HepG2 (cell line): ENCODE results near the gene OTX1. TPM values are rescaled to one million over a fixed set of nuclear protein-coding genes. Genes with fewer than 3 reads are reported as not detected.

ENCODE experiments used
- ATAC-seq: fragments of 200-7000 bp; cut with Tn5 transposase; 3 replicates; pipeline ENCODE4 v1.9.1; 2020; ENCODE audit warnings: mild to moderate bottlenecking, moderate library complexity
- BruUV-seq: library from RNA; stranded (reverse); fragments of 400-500 nt; replicated peaks from 2 replicates; lab custom pipeline; 2021; lab: Mats Ljungman, UMichigan
- CTCF ChIA-PET: fragments of 300-600 bp; formaldehyde crosslinking; extraction: SDS; loops from one replicate; lab custom pipeline; 2021; ENCODE audit warnings: low total read pairs, inconsistent platforms, low intra/inter-chr PET ratio; lab: Yijun Ruan, JAX
- POLR2A ChIA-PET: fragments of 350-600 bp; sonication (Branson Sonifier 250); formaldehyde crosslinking; loops from one replicate; lab custom pipeline; 2020; ENCODE audit warnings: antibody characterized with exemption, inconsistent platforms; lab: Yijun Ruan, JAX
- DNase-seq: peaks from one replicate; pipeline ENCODE4 v3.0.0-alpha.2; 2015; ENCODE audit warnings: low spot score
- FAIRE-seq: peaks from 3 replicates; lab custom pipeline; 2011; peaks lifted over from hg19 to GRCh38; lab: Jason Lieb, UNC
- H2AFZ ChIP-seq: one replicate; pipeline ENCODE4 v1.6.1; 2011; ENCODE audit warnings: low read length, inconsistent platforms
- H3K27ac ChIP-seq: fragments of 300-600 bp; 3 replicates; pipeline ENCODE4 v1.8.0; 2011; ENCODE audit warnings: mixed run types, mild to moderate bottlenecking, mixed read lengths, low read length, inconsistent platforms; ENCODE audit not compliant: insufficient read depth; ENCODE audit errors: extremely low read length
- H3K27me3 ChIP-seq, 2 experiments: fragments of 200-600 bp in 1 of 2; 2 replicates in 1 of 2; 3 replicates in 1 of 2; pipeline versions ENCODE4 v1.6.0 to v1.8.0; 2011; ENCODE audit warnings: low read length in 2 of 2, mild to moderate bottlenecking in 2 of 2, moderate library complexity in 2 of 2, inconsistent platforms in 1 of 2; ENCODE audit not compliant: insufficient read depth in 2 of 2, control insufficient read depth in 1 of 2
- H3K36me3 ChIP-seq, 2 experiments: fragments of 200-600 bp in 1 of 2; replicated peaks in 1 of 2; 2 replicates in 1 of 2; 3 replicates in 1 of 2; pipeline versions ENCODE4 v1.5.1 to v1.8.0; 2011; ENCODE audit warnings: low read length in 2 of 2, inconsistent platforms in 1 of 2; ENCODE audit not compliant: insufficient read depth in 2 of 2, control insufficient read depth in 1 of 2
- H3K4me1 ChIP-seq: 2 replicates; pipeline ENCODE4 v1.5.1; 2012; ENCODE audit warnings: low read length, inconsistent platforms; ENCODE audit not compliant: insufficient read depth
- H3K4me2 ChIP-seq: 2 replicates; pipeline ENCODE4 v1.6.0; 2011; ENCODE audit warnings: low read depth, low read length, inconsistent platforms
- H3K4me3 ChIP-seq, 3 experiments: fragments of 200-600 bp in 1 of 3; sonication (generic), shearing (Covaris generic) in 1 of 3; replicated peaks in 1 of 3; 2 replicates each; pipeline ENCODE4 v1.5.1; 2011 to 2016; ENCODE audit warnings: low read length in 3 of 3, inconsistent platforms in 2 of 3, low read depth in 2 of 3, mild to moderate bottlenecking in 2 of 3, control low read depth in 1 of 3, mixed read lengths in 1 of 3; ENCODE audit not compliant: insufficient read depth in 1 of 3
- H3K79me2 ChIP-seq: one replicate; pipeline ENCODE4 v1.6.1; 2011; ENCODE audit warnings: low read length, inconsistent platforms; ENCODE audit not compliant: insufficient read depth
- H3K9ac ChIP-seq: 2 replicates; pipeline ENCODE4 v1.6.0; 2011; ENCODE audit warnings: mild to moderate bottlenecking, low read depth, low read length, inconsistent platforms; ENCODE audit not compliant: insufficient read depth
- H3K9me3 ChIP-seq: 2 replicates; pipeline ENCODE4 v1.5.1; 2012; ENCODE audit warnings: mild to moderate bottlenecking, low read length
- H4K20me1 ChIP-seq: 2 replicates; pipeline ENCODE4 v1.6.0; 2011; ENCODE audit warnings: inconsistent platforms, mild to moderate bottlenecking, low read length, moderate library complexity; ENCODE audit not compliant: insufficient read depth
- ARNTL ChIP-seq: sonication (generic); formaldehyde crosslinking; IDR thresholded peaks from 2 replicates; pipeline ENCODE4 v1.4.0; 2020; ENCODE audit warnings: mild to moderate bottlenecking, missing genetic modification reagents
- ATF2 ChIP-seq: sonication (generic); formaldehyde crosslinking; IDR thresholded peaks from 2 replicates; pipeline ENCODE4 v1.4.0; 2020; ENCODE audit warnings: missing genetic modification reagents
- CHCHD3 ChIP-seq: sonication (generic); formaldehyde crosslinking; IDR thresholded peaks from 2 replicates; pipeline ENCODE4 v1.8.0; 2022; ENCODE audit warnings: mild to moderate bottlenecking, missing genetic modification reagents, moderate library complexity
- CHD2 ChIP-seq: IDR thresholded peaks from 2 replicates; pipeline ENCODE4 v1.6.1; 2011; ENCODE audit warnings: low read depth, low read length, improper control_type of control experiment
- PTBP1 ChIP-seq: fragments of 200-400 bp; formaldehyde crosslinking; IDR thresholded peaks from 2 replicates; pipeline ENCODE4 v1.6.1; 2018; ENCODE audit warnings: low read length, low read depth; ENCODE audit not compliant: poor library complexity, severe bottlenecking
- RELA ChIP-seq: sonication (generic); formaldehyde crosslinking; IDR thresholded peaks from 2 replicates; pipeline ENCODE4 v1.4.0; 2020; ENCODE audit warnings: missing genetic modification reagents
- SPEN ChIP-seq: sonication (generic); formaldehyde crosslinking; IDR thresholded peaks from 2 replicates; pipeline ENCODE4 v1.5.1; 2020; ENCODE audit warnings: low read depth, mild to moderate bottlenecking, missing genetic modification reagents
- SRSF4 ChIP-seq: fragments of 200-400 bp; formaldehyde crosslinking; IDR thresholded peaks from one replicate; pipeline ENCODE4 v1.6.1; 2018; ENCODE audit warnings: mild to moderate bottlenecking, low read depth, low read length, moderate library complexity; ENCODE audit not compliant: poor library complexity, severe bottlenecking
- ZNF776 ChIP-seq: sonication (generic); formaldehyde crosslinking; IDR thresholded peaks from 2 replicates; pipeline ENCODE4 v1.4.0; 2020; ENCODE audit warnings: mild to moderate bottlenecking, missing genetic modification reagents
- WGBS: methylation state at CpG from one replicate; pipeline ENCODE4 v1.1.6; 2017; ENCODE audit warnings: low lambda C conversion rate; 5-methylcytosine and 5-hydroxymethylcytosine counted together
- in situ Hi-C: cut with HindIII; loops from 2 replicates; pipeline ENCODE4 v1.10.0; 2017; ENCODE audit warnings: low pct_unique_long_range_greater_than_20kb; ENCODE audit not compliant: extremely low pct_ligation_motif_present
- intact Hi-C: fragments of 100-400 bp; cut with micrococcal nuclease; formaldehyde crosslinking; loops from one replicate; pipeline ENCODE4 v1.10.0; 2022; ENCODE audit not compliant: unreplicated experiment
- polyA plus RNA-seq, 8 experiments: library from polyadenylated mRNA; depleted of rRNA in 3 of 8; stranded (reverse) in 7 of 8; unstranded in 1 of 8; fragments of >200 nt; fragmentation: Illumina TruSeq in 4 of 8; extraction: Trizol in 4 of 8; gene quantifications; 2 replicates each; pipeline versions ENCODE4 v1.2.1 to v1.2.3, GENCODE V29; 2011 to 2016; ENCODE audit warnings: low read depth in 4 of 8, missing spikeins in 1 of 8, mixed read lengths in 1 of 8; ENCODE audit not compliant: insufficient read depth in 1 of 8
- total RNA-seq, 5 experiments: library from RNA; depleted of rRNA; stranded (reverse); fragments of >200 nt; fragmentation: Illumina TruSeq; extraction: Trizol; gene quantifications; 2 replicates each; pipeline ENCODE4 v1.2.3, GENCODE V29; 2016; ENCODE audit warnings: low read depth in 1 of 5
- TF ChIP-seq, protein P1 (sequence below): sonication (generic); formaldehyde crosslinking; IDR thresholded peaks from 2 replicates; pipeline ENCODE4 v1.4.0; 2020; ENCODE audit warnings: missing genetic modification reagents
- TF ChIP-seq, protein P2 (sequence below): sonication (generic); formaldehyde crosslinking; IDR thresholded peaks from 2 replicates; pipeline ENCODE4 v1.5.1; 2020; ENCODE audit warnings: missing genetic modification reagents, mild to moderate bottlenecking, borderline replicate concordance
- TF ChIP-seq, protein P3 (sequence below): sonication (generic); formaldehyde crosslinking; IDR thresholded peaks from 2 replicates; pipeline ENCODE4 v1.4.0; 2020; ENCODE audit warnings: missing genetic modification reagents
- TF ChIP-seq, protein P4 (sequence below): sonication (generic); formaldehyde crosslinking; IDR thresholded peaks from 2 replicates; pipeline ENCODE4 v1.9.0; 2021; ENCODE audit warnings: missing genetic modification reagents, mild to moderate bottlenecking, borderline replicate concordance

The OTX1 gene
- total and polyA plus RNA-seq, 2 of the 13 experiments (the other 11 are each of a cell fraction or from before 2014, with no cell fraction given) = 1.0 to 5.0 TPM

DNA sequence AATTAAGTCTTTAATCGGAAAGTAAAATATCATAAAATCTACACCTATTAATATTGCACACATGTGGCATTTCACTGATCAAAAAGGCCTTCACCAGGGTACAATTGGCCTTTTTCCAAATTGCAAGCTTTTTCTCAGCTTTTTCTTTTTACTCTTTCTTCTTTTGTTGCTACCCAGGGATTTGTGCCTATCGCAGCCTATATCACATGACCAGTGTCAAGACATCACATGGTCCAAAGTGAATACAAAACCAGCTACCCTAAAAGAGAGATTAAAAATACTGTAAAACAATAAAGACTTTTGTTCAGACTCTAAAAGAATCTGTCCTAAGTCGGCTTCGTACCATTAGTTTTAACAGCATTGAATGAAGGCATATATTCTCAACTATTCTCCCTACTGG, 15.0 kb upstream of the OTX1 start (continued):
- TF ChIP-seq PTBP1 (no peak), RELA (CRISPR knock-in tag) (no peak)

GRCh38 chr2:63038034-63038433, 12.6 kb upstream of the OTX1 start:
- H3K36me3 ChIP-seq = peaks cover 3 to 29% of the 10 kb centered on the region in 2 experiments
- no peak overlapping the region for H2AFZ ChIP-seq
- no peak overlapping the region for H3K27ac ChIP-seq
- WGBS = 98% methylated on average over 4 of the region's 4 CpGs
- no peak for ATAC-seq
- ChIA-PET POLR2A (no interaction called here), CTCF (no interaction called here)
- H3K4me1 ChIP-seq = no peaks in the 10 kb centered on the region
- no peak overlapping the region for H3K4me3 ChIP-seq
- H3K4me2 ChIP-seq = no peak overlapping the region
- H4K20me1 ChIP-seq = no peaks in the 10 kb centered on the region; the same call in 1 of the 2 replicates
- FAIRE-seq = no peak
- H3K9ac ChIP-seq = no peak overlapping the region
- no peak for DNase-seq
- in situ Hi-C loops = no loop called here
- no TSS peak for BruUV-seq
- no peaks in the 10 kb centered on the region for H3K79me2 ChIP-seq
- no peaks in the 10 kb centered on the region for H3K27me3 ChIP-seq
- intact Hi-C loops = no loop called here
- H3K9me3 ChIP-seq = no peaks in the 10 kb centered on the region
- no peak for TF ChIP-seq CHD2
- TF ChIP-seq ATF2 (CRISPR knock-in tag) = no peak
- TF ChIP-seq, protein P1, sequence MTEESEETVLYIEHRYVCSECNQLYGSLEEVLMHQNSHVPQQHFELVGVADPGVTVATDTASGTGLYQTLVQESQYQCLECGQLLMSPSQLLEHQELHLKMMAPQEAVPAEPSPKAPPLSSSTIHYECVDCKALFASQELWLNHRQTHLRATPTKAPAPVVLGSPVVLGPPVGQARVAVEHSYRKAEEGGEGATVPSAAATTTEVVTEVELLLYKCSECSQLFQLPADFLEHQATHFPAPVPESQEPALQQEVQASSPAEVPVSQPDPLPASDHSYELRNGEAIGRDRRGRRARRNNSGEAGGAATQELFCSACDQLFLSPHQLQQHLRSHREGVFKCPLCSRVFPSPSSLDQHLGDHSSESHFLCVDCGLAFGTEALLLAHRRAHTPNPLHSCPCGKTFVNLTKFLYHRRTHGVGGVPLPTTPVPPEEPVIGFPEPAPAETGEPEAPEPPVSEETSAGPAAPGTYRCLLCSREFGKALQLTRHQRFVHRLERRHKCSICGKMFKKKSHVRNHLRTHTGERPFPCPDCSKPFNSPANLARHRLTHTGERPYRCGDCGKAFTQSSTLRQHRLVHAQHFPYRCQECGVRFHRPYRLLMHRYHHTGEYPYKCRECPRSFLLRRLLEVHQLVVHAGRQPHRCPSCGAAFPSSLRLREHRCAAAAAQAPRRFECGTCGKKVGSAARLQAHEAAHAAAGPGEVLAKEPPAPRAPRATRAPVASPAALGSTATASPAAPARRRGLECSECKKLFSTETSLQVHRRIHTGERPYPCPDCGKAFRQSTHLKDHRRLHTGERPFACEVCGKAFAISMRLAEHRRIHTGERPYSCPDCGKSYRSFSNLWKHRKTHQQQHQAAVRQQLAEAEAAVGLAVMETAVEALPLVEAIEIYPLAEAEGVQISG (CRISPR knock-in tag) = no peak
- no peak for TF ChIP-seq ARNTL (CRISPR knock-in tag)
- TF ChIP-seq, protein P2, sequence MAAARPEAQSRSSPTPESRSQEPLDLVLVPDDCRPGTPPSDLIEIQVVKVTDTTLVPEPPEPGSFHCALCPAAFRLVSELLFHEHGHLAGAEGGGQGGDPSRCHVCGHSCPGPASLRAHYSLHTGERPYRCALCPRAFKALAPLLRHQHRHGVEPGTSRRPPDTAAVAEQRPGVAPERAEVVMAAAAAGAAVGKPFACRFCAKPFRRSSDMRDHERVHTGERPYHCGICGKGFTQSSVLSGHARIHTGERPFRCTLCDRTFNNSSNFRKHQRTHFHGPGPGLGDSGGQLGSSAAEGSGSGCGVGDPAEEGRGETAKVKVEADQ (CRISPR knock-in tag) = no peak
- TF ChIP-seq SPEN (CRISPR knock-in tag) = no peak
- no peak for TF ChIP-seq CHCHD3 (CRISPR knock-in tag)
- TF ChIP-seq, protein P3, sequence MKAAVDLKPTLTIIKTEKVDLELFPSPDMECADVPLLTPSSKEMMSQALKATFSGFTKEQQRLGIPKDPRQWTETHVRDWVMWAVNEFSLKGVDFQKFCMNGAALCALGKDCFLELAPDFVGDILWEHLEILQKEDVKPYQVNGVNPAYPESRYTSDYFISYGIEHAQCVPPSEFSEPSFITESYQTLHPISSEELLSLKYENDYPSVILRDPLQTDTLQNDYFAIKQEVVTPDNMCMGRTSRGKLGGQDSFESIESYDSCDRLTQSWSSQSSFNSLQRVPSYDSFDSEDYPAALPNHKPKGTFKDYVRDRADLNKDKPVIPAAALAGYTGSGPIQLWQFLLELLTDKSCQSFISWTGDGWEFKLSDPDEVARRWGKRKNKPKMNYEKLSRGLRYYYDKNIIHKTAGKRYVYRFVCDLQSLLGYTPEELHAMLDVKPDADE (CRISPR knock-in tag) = no peak
- TF ChIP-seq ZNF776 (CRISPR knock-in tag) = no peak
- TF ChIP-seq, protein P4, sequence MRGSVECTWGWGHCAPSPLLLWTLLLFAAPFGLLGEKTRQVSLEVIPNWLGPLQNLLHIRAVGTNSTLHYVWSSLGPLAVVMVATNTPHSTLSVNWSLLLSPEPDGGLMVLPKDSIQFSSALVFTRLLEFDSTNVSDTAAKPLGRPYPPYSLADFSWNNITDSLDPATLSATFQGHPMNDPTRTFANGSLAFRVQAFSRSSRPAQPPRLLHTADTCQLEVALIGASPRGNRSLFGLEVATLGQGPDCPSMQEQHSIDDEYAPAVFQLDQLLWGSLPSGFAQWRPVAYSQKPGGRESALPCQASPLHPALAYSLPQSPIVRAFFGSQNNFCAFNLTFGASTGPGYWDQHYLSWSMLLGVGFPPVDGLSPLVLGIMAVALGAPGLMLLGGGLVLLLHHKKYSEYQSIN (CRISPR knock-in tag) = no peak
- TF ChIP-seq SRSF4 = no peak
